MM.1S (cell line): ENCODE measurements around the gene NT5M.

Experiments
- EZH2 ChIP-seq: fragments of 300-600 bp; sonication (generic); optimal IDR thresholded peaks from 2 replicates; pipeline ENCODE3; 2017; ENCODE audit warnings: low read depth, mild to moderate bottlenecking, antibody characterized with exemption, low read length, mixed read lengths
- TF ChIP-seq, protein P1 (sequence below): fragments of 300-600 bp; sonication (generic); IDR thresholded peaks from 2 replicates; pipeline ENCODE4 v1.5.1; 2016; ENCODE audit warnings: antibody characterized with exemption, low read length, mixed read lengths

- TF ChIP-seq, protein P1, sequence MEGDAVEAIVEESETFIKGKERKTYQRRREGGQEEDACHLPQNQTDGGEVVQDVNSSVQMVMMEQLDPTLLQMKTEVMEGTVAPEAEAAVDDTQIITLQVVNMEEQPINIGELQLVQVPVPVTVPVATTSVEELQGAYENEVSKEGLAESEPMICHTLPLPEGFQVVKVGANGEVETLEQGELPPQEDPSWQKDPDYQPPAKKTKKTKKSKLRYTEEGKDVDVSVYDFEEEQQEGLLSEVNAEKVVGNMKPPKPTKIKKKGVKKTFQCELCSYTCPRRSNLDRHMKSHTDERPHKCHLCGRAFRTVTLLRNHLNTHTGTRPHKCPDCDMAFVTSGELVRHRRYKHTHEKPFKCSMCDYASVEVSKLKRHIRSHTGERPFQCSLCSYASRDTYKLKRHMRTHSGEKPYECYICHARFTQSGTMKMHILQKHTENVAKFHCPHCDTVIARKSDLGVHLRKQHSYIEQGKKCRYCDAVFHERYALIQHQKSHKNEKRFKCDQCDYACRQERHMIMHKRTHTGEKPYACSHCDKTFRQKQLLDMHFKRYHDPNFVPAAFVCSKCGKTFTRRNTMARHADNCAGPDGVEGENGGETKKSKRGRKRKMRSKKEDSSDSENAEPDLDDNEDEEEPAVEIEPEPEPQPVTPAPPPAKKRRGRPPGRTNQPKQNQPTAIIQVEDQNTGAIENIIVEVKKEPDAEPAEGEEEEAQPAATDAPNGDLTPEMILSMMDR: no peak
- no peak for TF ChIP-seq EZH2
These were observed 74.1 kb downstream of the NT5M start for GRCh38 chr17:17377071-17377967.
